ENCODE measurements around the gene FKTN. TPM values are rescaled to one million over a fixed set of nuclear protein-coding genes. Genes with fewer than 3 reads are reported as not detected.

The FKTN gene
- total and polyA plus RNA-seq, 7 experiments from 2014 or later: 1.2 to 15.5 (median 9.3) TPM

DNA sequence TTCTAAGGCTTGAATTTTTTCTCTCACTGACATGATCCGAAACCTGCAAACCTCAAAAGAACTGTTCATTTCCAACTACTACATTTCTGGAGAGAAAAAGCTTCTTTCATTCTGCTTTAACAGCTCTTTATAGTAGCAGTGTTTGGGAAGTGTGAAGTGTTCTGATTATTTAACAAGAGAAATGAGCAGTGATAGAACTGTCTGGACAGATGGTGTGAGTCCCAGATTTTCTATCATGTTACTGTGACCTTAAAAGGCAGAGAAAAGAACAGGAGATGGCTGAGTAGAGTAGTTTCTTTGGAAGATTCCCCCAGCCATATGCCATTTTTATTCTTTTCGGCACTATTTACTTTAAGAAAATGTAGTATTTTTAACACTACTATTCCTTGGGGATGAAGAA is 63.1 kb downstream of the FKTN start:
- no peak overlapping the region for H3K27ac Mint-ChIP-seq
- H3K27me3 Mint-ChIP-seq: no peaks in the 10 kb centered on the region
- Histone ChIP-seq H3K36me3 (ENCODE audit: control insufficient read depth in 2 of 3, insufficient read depth in 3 of 3, low read length in 3 of 3) (peaks cover 0 to 6% (median 0%) of the 10 kb centered on the region in 3 experiments), H3K27ac (ENCODE audit: low read depth, low read length) (no peak overlapping the region), H3K9me3 (ENCODE audit: control insufficient read depth in 2 of 3, low read length in 3 of 3) (no peaks in the 10 kb centered on the region), H3K4me1 (ENCODE audit: control insufficient read depth in 2 of 2, insufficient read depth in 2 of 2, low read length in 2 of 2) (no peaks in the 10 kb centered on the region), H3K4me3 (ENCODE audit: low read length) (no peak overlapping the region), H3K27me3 (ENCODE audit: control insufficient read depth in 2 of 2, insufficient read depth in 2 of 2, low read length in 2 of 2) (no peaks in the 10 kb centered on the region)
- H3K9me3 Mint-ChIP-seq: no peaks in the 10 kb centered on the region
- ATAC-seq (no peak), DNase-seq (no peak)
- H3K36me3 Mint-ChIP-seq: peaks cover 0 to 34% (median 18%) of the 10 kb centered on the region in 5 donors
- no peak overlapping the region for H3K4me3 Mint-ChIP-seq
- CTCF ChIA-PET: interaction anchor here (1.3 kb wide), 1 partner anchor 98 kb away, joined by 4 read pairs; no protein-coding TSS in a partner anchor
- no peaks in the 10 kb centered on the region for H3K4me1 Mint-ChIP-seq
- intact Hi-C loops (cut with micrococcal nuclease): no loop called here
- POLR2A ChIA-PET: no interaction called here

DNA sequence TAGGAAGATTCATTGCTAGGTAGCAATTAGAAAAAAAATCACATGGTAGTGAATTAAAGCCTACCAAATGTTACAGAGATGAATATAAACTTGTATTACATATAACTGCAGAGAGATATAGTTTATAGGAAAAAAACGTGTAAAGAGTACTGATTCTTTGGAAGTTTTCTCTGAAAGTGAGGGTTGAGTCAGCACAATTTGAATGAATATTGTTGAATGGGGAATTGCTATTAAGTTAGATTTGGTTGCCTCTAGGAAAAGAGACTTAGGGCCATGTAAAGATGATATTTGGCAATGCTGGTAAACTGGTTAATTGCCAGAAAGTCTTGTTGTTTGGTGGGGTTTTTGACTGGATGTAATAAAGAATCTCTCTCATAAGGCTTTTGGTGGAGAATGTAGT is 67.2 kb downstream of the FKTN start:
- Histone ChIP-seq H3K27me3 (ENCODE audit: control insufficient read depth in 2 of 2, insufficient read depth in 2 of 2, low read length in 2 of 2) (no peaks in the 10 kb centered on the region), H3K27ac (ENCODE audit: low read depth, low read length) (no peak overlapping the region), H3K4me1 (ENCODE audit: control insufficient read depth in 2 of 2, insufficient read depth in 2 of 2, low read length in 2 of 2) (no peaks in the 10 kb centered on the region), H3K9me3 (ENCODE audit: control insufficient read depth in 2 of 3, low read length in 3 of 3) (no peaks in the 10 kb centered on the region), H3K4me3 (ENCODE audit: low read length) (no peak overlapping the region), H3K36me3 (ENCODE audit: control insufficient read depth in 2 of 3, insufficient read depth in 3 of 3, low read length in 3 of 3) (peaks cover 0 to 6% (median 0%) of the 10 kb centered on the region in 3 experiments)
- Mint-ChIP-seq H3K36me3 (peaks cover 9 to 62% (median 58%) of the 10 kb centered on the region in 5 donors), H3K27ac (no peak overlapping the region), H3K27me3 (no peaks in the 10 kb centered on the region), H3K4me3 (no peak overlapping the region), H3K4me1 (no peaks in the 10 kb centered on the region), H3K9me3 (peaks cover 0 to 9% (median 0%) of the 10 kb centered on the region in 11 donors)
- DNase-seq (no peak), ATAC-seq (no peak)
- intact Hi-C loops (cut with micrococcal nuclease): no loop called here
- ChIA-PET CTCF (no interaction called here), POLR2A (no interaction called here)

- Mint-ChIP-seq H3K4me3 (no peak overlapping the region), H3K27ac (no peak overlapping the region), H3K9me3 (peaks cover 0 to 13% (median 0%) of the 10 kb centered on the region in 11 donors), H3K36me3 (peaks cover under 1 to 57% (median 48%) of the 10 kb centered on the region in 5 donors), H3K27me3 (no peaks in the 10 kb centered on the region), H3K4me1 (no peaks in the 10 kb centered on the region)
- H3K9me3 ChIP-seq (ENCODE audit: control insufficient read depth in 2 of 3, low read length in 3 of 3): no peaks in the 10 kb centered on the region
- H3K4me3 ChIP-seq (ENCODE audit: low read length): no peak overlapping the region
- intact Hi-C loops (cut with micrococcal nuclease): no loop called here
- ChIA-PET POLR2A (no interaction called here), CTCF (interaction anchor here (0.8 kb wide), 1 partner anchor 687 kb away, joined by 3 read pairs; no protein-coding TSS in a partner anchor)
- peaks cover 0 to 4% (median 0%) of the 10 kb centered on the region in 3 experiments for H3K36me3 ChIP-seq (ENCODE audit: control insufficient read depth in 2 of 3, insufficient read depth in 3 of 3, low read length in 3 of 3)
- ATAC-seq (no peak), DNase-seq (no peak)
- H3K27me3 ChIP-seq (ENCODE audit: control insufficient read depth in 2 of 2, insufficient read depth in 2 of 2, low read length in 2 of 2): no peaks in the 10 kb centered on the region
- no peak overlapping the region for H3K27ac ChIP-seq (ENCODE audit: low read depth, low read length)
- H3K4me1 ChIP-seq (ENCODE audit: control insufficient read depth in 2 of 2, insufficient read depth in 2 of 2, low read length in 2 of 2): no peaks in the 10 kb centered on the region
These were observed 74.9 kb downstream of the FKTN start for GRCh38 chr9:105632807-105633206.

GRCh38 chr9:105633411-105633810 is 75.5 kb downstream of the FKTN start:
- ChIA-PET CTCF (no interaction called here), POLR2A (no interaction called here)
- Histone ChIP-seq H3K27ac (ENCODE audit: low read depth, low read length) (no peak overlapping the region), H3K4me3 (ENCODE audit: low read length) (no peak overlapping the region), H3K27me3 (ENCODE audit: control insufficient read depth in 2 of 2, insufficient read depth in 2 of 2, low read length in 2 of 2) (no peaks in the 10 kb centered on the region), H3K9me3 (ENCODE audit: control insufficient read depth in 2 of 3, low read length in 3 of 3) (no peaks in the 10 kb centered on the region), H3K4me1 (ENCODE audit: control insufficient read depth in 2 of 2, insufficient read depth in 2 of 2, low read length in 2 of 2) (no peaks in the 10 kb centered on the region), H3K36me3 (ENCODE audit: control insufficient read depth in 2 of 3, insufficient read depth in 3 of 3, low read length in 3 of 3) (peaks cover 0 to 4% (median 0%) of the 10 kb centered on the region in 3 experiments)
- Mint-ChIP-seq H3K4me3 (no peak overlapping the region), H3K27me3 (no peaks in the 10 kb centered on the region), H3K36me3 (peaks cover 0 to 52% (median 43%) of the 10 kb centered on the region in 5 donors), H3K4me1 (no peaks in the 10 kb centered on the region), H3K9me3 (peaks cover 0 to 12% (median 0%) of the 10 kb centered on the region in 11 donors), H3K27ac (peak overlapping the region in 2 of 9 donors; percentile 4 to 16)
- DNase-seq (no peak), ATAC-seq (no peak)
- intact Hi-C loops (cut with micrococcal nuclease): no loop called here

DNA sequence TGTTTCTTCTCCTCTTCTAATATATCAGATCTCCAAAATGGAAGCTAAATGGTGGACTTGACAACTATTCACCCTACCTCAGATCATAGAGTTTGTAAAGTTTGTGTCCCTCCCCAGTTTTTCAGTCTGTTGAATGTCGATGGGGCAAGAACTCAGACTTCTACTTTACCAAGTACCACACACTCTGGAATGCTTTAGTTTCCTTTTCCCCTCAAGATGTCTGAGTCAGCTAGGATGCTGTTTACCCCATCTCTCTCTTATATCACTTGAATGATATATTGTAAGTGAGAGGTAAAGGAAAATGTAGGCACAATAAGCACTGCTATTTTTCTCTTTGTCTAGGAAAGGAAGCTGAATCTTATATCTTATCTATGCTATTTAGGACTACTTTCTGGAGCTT is 78.4 kb downstream of the FKTN start:
- DNase-seq: no peak
- POLR2A ChIA-PET: no interaction called here
- intact Hi-C loops (cut with micrococcal nuclease): loop anchor here in 1 of 2 donors (2.0 kb wide), 1 partner anchor 82 kb away; no protein-coding TSS in a partner anchor
- Histone ChIP-seq H3K36me3 (ENCODE audit: control insufficient read depth in 2 of 3, insufficient read depth in 3 of 3, low read length in 3 of 3) (peaks cover 0 to 4% (median 0%) of the 10 kb centered on the region in 3 experiments), H3K4me1 (ENCODE audit: control insufficient read depth in 2 of 2, insufficient read depth in 2 of 2, low read length in 2 of 2) (no peaks in the 10 kb centered on the region), H3K9me3 (ENCODE audit: control insufficient read depth in 2 of 3, low read length in 3 of 3) (no peaks in the 10 kb centered on the region), H3K27me3 (ENCODE audit: control insufficient read depth in 2 of 2, insufficient read depth in 2 of 2, low read length in 2 of 2) (no peaks in the 10 kb centered on the region), H3K27ac (ENCODE audit: low read depth, low read length) (no peak overlapping the region), H3K4me3 (ENCODE audit: low read length) (no peak overlapping the region)
- H3K4me3 Mint-ChIP-seq: no peak overlapping the region
- no peaks in the 10 kb centered on the region for H3K27me3 Mint-ChIP-seq
- no peak for ATAC-seq
- no peaks in the 10 kb centered on the region for H3K9me3 Mint-ChIP-seq
- peaks cover 0 to 51% (median 44%) of the 10 kb centered on the region in 5 donors for H3K36me3 Mint-ChIP-seq
- CTCF ChIA-PET: interaction anchor here (1.1 kb wide), 1 partner anchor 81 kb away, joined by 3 read pairs; no protein-coding TSS in a partner anchor
- H3K27ac Mint-ChIP-seq: peak overlapping the region in 1 of 9 donors; percentile 15
- no peaks in the 10 kb centered on the region for H3K4me1 Mint-ChIP-seq

- ATAC-seq (no peak), DNase-seq (no peak)
- CTCF ChIA-PET: interaction anchor here (0.8 kb wide), 1 partner anchor 81 kb away, joined by 5 read pairs; no protein-coding TSS in a partner anchor
These were observed 80.0 kb downstream of the FKTN start for GRCh38 chr9:105637787-105638395.

DNA sequence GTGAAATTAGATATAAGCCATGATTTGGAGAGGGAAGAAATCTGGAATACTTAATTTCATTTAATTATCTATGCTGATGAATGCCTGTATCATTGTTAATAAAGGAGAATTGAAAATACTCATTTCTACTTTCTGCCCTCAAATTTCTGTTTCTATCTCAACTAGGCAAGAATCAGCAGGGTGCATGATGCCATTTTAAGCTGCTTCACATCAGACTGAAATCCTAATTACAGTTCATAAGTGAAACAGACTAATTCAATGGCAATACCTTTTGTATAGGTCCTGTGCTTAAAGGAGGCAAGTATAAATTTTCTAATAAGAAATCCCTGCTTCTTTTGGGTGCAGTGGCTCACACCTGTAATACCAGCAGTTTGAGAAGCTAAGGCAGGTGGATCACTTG is 82.0 kb downstream of the FKTN start:
- Histone ChIP-seq H3K27ac (ENCODE audit: low read depth, low read length) (no peak overlapping the region), H3K36me3 (ENCODE audit: control insufficient read depth in 2 of 3, insufficient read depth in 3 of 3, low read length in 3 of 3) (peaks cover 0 to 4% (median 0%) of the 10 kb centered on the region in 3 experiments), H3K4me1 (ENCODE audit: control insufficient read depth in 2 of 2, insufficient read depth in 2 of 2, low read length in 2 of 2) (no peaks in the 10 kb centered on the region), H3K4me3 (ENCODE audit: low read length) (no peak overlapping the region), H3K27me3 (ENCODE audit: control insufficient read depth in 2 of 2, insufficient read depth in 2 of 2, low read length in 2 of 2) (no peaks in the 10 kb centered on the region), H3K9me3 (ENCODE audit: control insufficient read depth in 2 of 3, low read length in 3 of 3) (no peaks in the 10 kb centered on the region)
- POLR2A ChIA-PET: no interaction called here
- H3K4me1 Mint-ChIP-seq: no peaks in the 10 kb centered on the region
- H3K36me3 Mint-ChIP-seq: peaks cover 0 to 52% (median 42%) of the 10 kb centered on the region in 5 donors
- CTCF ChIA-PET: interaction anchor here (0.7 kb wide), 1 partner anchor 17 kb away, joined by 3 read pairs; no protein-coding TSS in a partner anchor
- intact Hi-C loops (cut with micrococcal nuclease): no loop called here
- no peaks in the 10 kb centered on the region for H3K9me3 Mint-ChIP-seq
- H3K4me3 Mint-ChIP-seq: no peak overlapping the region
- no peak overlapping the region for H3K27ac Mint-ChIP-seq
- DNase-seq (no peak), ATAC-seq (no peak)
- H3K27me3 Mint-ChIP-seq: no peaks in the 10 kb centered on the region

More at GRCh38 chr9:105637787-105638395, 80.0 kb downstream of the FKTN start:
- no peak overlapping the region for H3K4me3 ChIP-seq (ENCODE audit: low read length)
- no peaks in the 10 kb centered on the region for H3K9me3 Mint-ChIP-seq
- H3K36me3 Mint-ChIP-seq: peaks cover 0 to 54% (median 50%) of the 10 kb centered on the region in 5 donors
- no peak overlapping the region for H3K27ac ChIP-seq (ENCODE audit: low read depth, low read length)
- POLR2A ChIA-PET: no interaction called here
- H3K27me3 Mint-ChIP-seq: no peaks in the 10 kb centered on the region
- no peaks in the 10 kb centered on the region for H3K27me3 ChIP-seq (ENCODE audit: control insufficient read depth in 2 of 2, insufficient read depth in 2 of 2, low read length in 2 of 2)
- H3K9me3 ChIP-seq (ENCODE audit: control insufficient read depth in 2 of 3, low read length in 3 of 3): no peaks in the 10 kb centered on the region
- intact Hi-C loops (cut with micrococcal nuclease): loop anchor here in 1 of 2 donors (2.0 kb wide), 1 partner anchor 81 kb away; no protein-coding TSS in a partner anchor
- H3K27ac Mint-ChIP-seq: no peak overlapping the region
- no peak overlapping the region for H3K4me3 Mint-ChIP-seq
- no peaks in the 10 kb centered on the region for H3K4me1 Mint-ChIP-seq
- no peaks in the 10 kb centered on the region for H3K4me1 ChIP-seq (ENCODE audit: control insufficient read depth in 2 of 2, insufficient read depth in 2 of 2, low read length in 2 of 2)
- H3K36me3 ChIP-seq (ENCODE audit: control insufficient read depth in 2 of 3, insufficient read depth in 3 of 3, low read length in 3 of 3): peaks cover 0 to 4% (median 0%) of the 10 kb centered on the region in 3 experiments

All from naive thymus-derived CD4-positive, alpha-beta T cell (primary cell).